Measurements from ENCODE around the gene PHLDB1.

PHLDB1 gene

GRCh38 chr11:118634431-118635236 lies 27.2 kb downstream of the PHLDB1 start:
- H2BK15ac ChIP-seq (ENCODE audit: low read depth, poor library complexity, severe bottlenecking) = no peak overlapping the region
- peaks cover 33% of the 10 kb centered on the region for H3K4me1 ChIP-seq (ENCODE audit: control insufficient read depth, insufficient read depth, low read depth, low read length)
- peaks cover 47% of the 10 kb centered on the region for H3K79me1 ChIP-seq (replicated peaks; ENCODE audit: low read length, poor library complexity, severe bottlenecking)
- H3K27me3 ChIP-seq (ENCODE audit: control insufficient read depth in 1 of 2, insufficient read depth in 1 of 2, low read length in 2 of 2) = no peaks in the 10 kb centered on the region
- H2BK5ac ChIP-seq (ENCODE audit: low read depth, low read length, poor library complexity, severe bottlenecking) = no peak overlapping the region
- DNase-seq = peak; percentile 33
- H4K8ac ChIP-seq (ENCODE audit: low read length) = no peak overlapping the region
- H3K27ac ChIP-seq (ENCODE audit: low read length, poor library complexity, severe bottlenecking) = no peak overlapping the region
- H3K23ac ChIP-seq (ENCODE audit: low read length in 2 of 2) = no peak overlapping the region
- no peak overlapping the region for H2AK5ac ChIP-seq (ENCODE audit: low read length, severe bottlenecking)
- no peak overlapping the region for H2BK120ac ChIP-seq (ENCODE audit: low read depth, low read length)
- H3K9me3 ChIP-seq (ENCODE audit: control insufficient read depth, low read length) = no peaks in the 10 kb centered on the region
- H3K4me2 ChIP-seq (ENCODE audit: low read length, poor library complexity, severe bottlenecking) = no peak overlapping the region
- peak overlapping the region in 1 of 2 experiments; percentile 40 for H3K4me3 ChIP-seq (ENCODE audit: insufficient read depth in 1 of 2, low read depth in 1 of 2, low read length in 2 of 2)
- peak overlapping the region; percentile 37 to 41 for H3K18ac ChIP-seq (ENCODE audit: low read depth in 1 of 2, low read length in 2 of 2)
- H3K4ac ChIP-seq (ENCODE audit: low read depth in 1 of 2, low read length in 2 of 2) = peak overlapping the region in 1 of 2 experiments; percentile 38
- H2BK12ac ChIP-seq (ENCODE audit: low read length in 2 of 2) = no peak overlapping the region
- WGBS = 36% methylated on average over 40 of the region's 41 CpGs
- H3K36me3 ChIP-seq (ENCODE audit: control insufficient read depth in 1 of 2, insufficient read depth in 2 of 2, low read depth in 1 of 2, low read length in 2 of 2) = peaks cover 82 to 94% of the 10 kb centered on the region in 2 experiments
- H3K9ac ChIP-seq (ENCODE audit: low read length) = peak overlapping the region; percentile 78
- H3K14ac ChIP-seq (ENCODE audit: low read length in 2 of 2) = no peak overlapping the region
- peak overlapping the region; percentile 45 for H4K91ac ChIP-seq (ENCODE audit: low read length)
- H2AFZ ChIP-seq (ENCODE audit: low read depth, low read length) = no peak overlapping the region

GRCh38 chr11:118635237-118635591 lies 27.8 kb downstream of the PHLDB1 start:
- H2BK15ac ChIP-seq (ENCODE audit: low read depth, poor library complexity, severe bottlenecking) = no peak overlapping the region
- H3K27ac ChIP-seq (ENCODE audit: low read length, poor library complexity, severe bottlenecking) = no peak overlapping the region
- no peak for DNase-seq
- no peak overlapping the region for H3K14ac ChIP-seq (ENCODE audit: low read length in 2 of 2)
- no peak overlapping the region for H2AFZ ChIP-seq (ENCODE audit: low read depth, low read length)
- no peak overlapping the region for H2BK12ac ChIP-seq (ENCODE audit: low read length in 2 of 2)
- H2BK5ac ChIP-seq (ENCODE audit: low read depth, low read length, poor library complexity, severe bottlenecking) = no peak overlapping the region
- no peaks in the 10 kb centered on the region for H3K27me3 ChIP-seq (ENCODE audit: control insufficient read depth in 1 of 2, insufficient read depth in 1 of 2, low read length in 2 of 2)
- H2AK5ac ChIP-seq (ENCODE audit: low read length, severe bottlenecking) = no peak overlapping the region
- H4K8ac ChIP-seq (ENCODE audit: low read length) = no peak overlapping the region
- H3K4me3 ChIP-seq (ENCODE audit: insufficient read depth in 1 of 2, low read depth in 1 of 2, low read length in 2 of 2) = no peak overlapping the region
- H3K9ac ChIP-seq (ENCODE audit: low read length) = peak overlapping the region; percentile 6
- H2BK120ac ChIP-seq (ENCODE audit: low read depth, low read length) = no peak overlapping the region
- H3K4ac ChIP-seq (ENCODE audit: low read depth in 1 of 2, low read length in 2 of 2) = no peak overlapping the region
- no peak overlapping the region for H4K91ac ChIP-seq (ENCODE audit: low read length)
- H3K36me3 ChIP-seq (ENCODE audit: control insufficient read depth in 1 of 2, insufficient read depth in 2 of 2, low read depth in 1 of 2, low read length in 2 of 2) = peaks cover 82 to 94% of the 10 kb centered on the region in 2 experiments
- H3K23ac ChIP-seq (ENCODE audit: low read length in 2 of 2) = no peak overlapping the region
- H3K9me3 ChIP-seq (ENCODE audit: control insufficient read depth, low read length) = no peaks in the 10 kb centered on the region
- WGBS = 57% methylated on average over 15 of the region's 15 CpGs
- H3K79me1 ChIP-seq (replicated peaks; ENCODE audit: low read length, poor library complexity, severe bottlenecking) = peaks cover 49% of the 10 kb centered on the region
- H3K4me2 ChIP-seq (ENCODE audit: low read length, poor library complexity, severe bottlenecking) = no peak overlapping the region
- H3K18ac ChIP-seq (ENCODE audit: low read depth in 1 of 2, low read length in 2 of 2) = no peak overlapping the region
- H3K4me1 ChIP-seq (ENCODE audit: control insufficient read depth, insufficient read depth, low read depth, low read length) = peaks cover 32% of the 10 kb centered on the region

GRCh38 chr11:118635642-118636041 lies 28.2 kb downstream of the PHLDB1 start:
- WGBS = 91% methylated on average over 2 of the region's 2 CpGs
- H3K4ac ChIP-seq (ENCODE audit: low read depth in 1 of 2, low read length in 2 of 2) = no peak overlapping the region

GRCh38 chr11:118636569-118637290 lies 29.3 kb downstream of the PHLDB1 start:
- H2BK15ac ChIP-seq (ENCODE audit: low read depth, poor library complexity, severe bottlenecking) = no peak overlapping the region

More at GRCh38 chr11:118635642-118636041, 28.2 kb downstream of the PHLDB1 start:
- no peak overlapping the region for H2AFZ ChIP-seq (ENCODE audit: low read depth, low read length)
- no peak overlapping the region for H2AK5ac ChIP-seq (ENCODE audit: low read length, severe bottlenecking)
- H3K36me3 ChIP-seq (ENCODE audit: control insufficient read depth in 1 of 2, insufficient read depth in 2 of 2, low read depth in 1 of 2, low read length in 2 of 2) = peaks cover 82 to 94% of the 10 kb centered on the region in 2 experiments
- no peak overlapping the region for H3K14ac ChIP-seq (ENCODE audit: low read length in 2 of 2)
- no peak overlapping the region for H3K18ac ChIP-seq (ENCODE audit: low read depth in 1 of 2, low read length in 2 of 2)
- H3K4me2 ChIP-seq (ENCODE audit: low read length, poor library complexity, severe bottlenecking) = no peak overlapping the region
- H3K27me3 ChIP-seq (ENCODE audit: control insufficient read depth in 1 of 2, insufficient read depth in 1 of 2, low read length in 2 of 2) = no peaks in the 10 kb centered on the region
- peaks cover 33% of the 10 kb centered on the region for H3K4me1 ChIP-seq (ENCODE audit: control insufficient read depth, insufficient read depth, low read depth, low read length)
- H3K23ac ChIP-seq (ENCODE audit: low read length in 2 of 2) = no peak overlapping the region
- H3K27ac ChIP-seq (ENCODE audit: low read length, poor library complexity, severe bottlenecking) = no peak overlapping the region
- no peak overlapping the region for H2BK15ac ChIP-seq (ENCODE audit: low read depth, poor library complexity, severe bottlenecking)
- no peak for DNase-seq
- no peak overlapping the region for H3K4me3 ChIP-seq (ENCODE audit: insufficient read depth in 1 of 2, low read depth in 1 of 2, low read length in 2 of 2)
- H2BK120ac ChIP-seq (ENCODE audit: low read depth, low read length) = no peak overlapping the region
- H3K9ac ChIP-seq (ENCODE audit: low read length) = peak overlapping the region; percentile 6
- no peak overlapping the region for H2BK12ac ChIP-seq (ENCODE audit: low read length in 2 of 2)
- no peak overlapping the region for H2BK5ac ChIP-seq (ENCODE audit: low read depth, low read length, poor library complexity, severe bottlenecking)
- no peak overlapping the region for H4K8ac ChIP-seq (ENCODE audit: low read length)
- no peak overlapping the region for H4K91ac ChIP-seq (ENCODE audit: low read length)
- H3K9me3 ChIP-seq (ENCODE audit: control insufficient read depth, low read length) = no peaks in the 10 kb centered on the region
- peaks cover 49% of the 10 kb centered on the region for H3K79me1 ChIP-seq (replicated peaks; ENCODE audit: low read length, poor library complexity, severe bottlenecking)

More at GRCh38 chr11:118636569-118637290, 29.3 kb downstream of the PHLDB1 start:
- DNase-seq = no peak
- Histone ChIP-seq H3K4me2 (ENCODE audit: low read length, poor library complexity, severe bottlenecking) (no peak overlapping the region), H2BK120ac (ENCODE audit: low read depth, low read length) (no peak overlapping the region), H3K4me3 (ENCODE audit: insufficient read depth in 1 of 2, low read depth in 1 of 2, low read length in 2 of 2) (peak overlapping the region in 1 of 2 experiments; percentile 32), H3K36me3 (ENCODE audit: control insufficient read depth in 1 of 2, insufficient read depth in 2 of 2, low read depth in 1 of 2, low read length in 2 of 2) (peaks cover 82 to 94% of the 10 kb centered on the region in 2 experiments), H2BK12ac (ENCODE audit: low read length in 2 of 2) (no peak overlapping the region), H3K79me1 (replicated peaks; ENCODE audit: low read length, poor library complexity, severe bottlenecking) (peaks cover 47% of the 10 kb centered on the region), H3K9me3 (ENCODE audit: control insufficient read depth, low read length) (no peaks in the 10 kb centered on the region), H2AK5ac (ENCODE audit: low read length, severe bottlenecking) (no peak overlapping the region), H3K23ac (ENCODE audit: low read length in 2 of 2) (no peak overlapping the region), H3K14ac (ENCODE audit: low read length in 2 of 2) (no peak overlapping the region), H3K18ac (ENCODE audit: low read depth in 1 of 2, low read length in 2 of 2) (no peak overlapping the region), H2AFZ (ENCODE audit: low read depth, low read length) (no peak overlapping the region), H3K27me3 (ENCODE audit: control insufficient read depth in 1 of 2, insufficient read depth in 1 of 2, low read length in 2 of 2) (no peaks in the 10 kb centered on the region), H3K4me1 (ENCODE audit: control insufficient read depth, insufficient read depth, low read depth, low read length) (peaks cover 36% of the 10 kb centered on the region), H2BK5ac (ENCODE audit: low read depth, low read length, poor library complexity, severe bottlenecking) (no peak overlapping the region), H3K4ac (ENCODE audit: low read depth in 1 of 2, low read length in 2 of 2) (no peak overlapping the region), H3K27ac (ENCODE audit: low read length, poor library complexity, severe bottlenecking) (no peak overlapping the region), H3K9ac (ENCODE audit: low read length) (peak overlapping the region; percentile 24), H4K91ac (ENCODE audit: low read length) (no peak overlapping the region), H4K8ac (ENCODE audit: low read length) (no peak overlapping the region)
- WGBS = 81% methylated on average over 7 of the region's 8 CpGs

Measured in mesenchymal stem cell (in vitro differentiated cells and primary cell).